ENCODE results near the gene NUDT3. TPM values are rescaled to one million over a fixed set of nuclear protein-coding genes. Genes with fewer than 3 reads are reported as not detected.
"Not testable (repeated sequence)": the region's sequence is repeated elsewhere in the genome, so short reads cannot be mapped to it uniquely, and the experiment has no call there.

The NUDT3 gene
- total RNA-seq, 2 donors from 2014 or later, result 11.9 to 16.2 TPM

- no peaks in the 10 kb centered on the region for H3K36me3 ChIP-seq
- H3K27ac ChIP-seq, result no peak overlapping the region
- H3K4me3 ChIP-seq, result no peak overlapping the region
- no peak for TF ChIP-seq CTCF (IDR thresholded peaks at IDR 0.05)
- intact Hi-C loops (cut with DNase I), result no loop called here
- H3K4me1 ChIP-seq, result no peaks in the 10 kb centered on the region
- DNase-seq, result no peak
- H3K9ac ChIP-seq (ENCODE audit: low read depth in 2 of 2, low read length in 2 of 2), result no peak overlapping the region
- H3K27me3 ChIP-seq, result no peaks in the 10 kb centered on the region
- H3K9me3 ChIP-seq, result no peaks in the 10 kb centered on the region
Measured at GRCh38 chr6:34328969-34329368, 63.5 kb downstream of the NUDT3 start.

GRCh38 chr6:34327313-34328205, 64.9 kb downstream of the NUDT3 start:
- H3K9ac ChIP-seq (ENCODE audit: low read depth in 2 of 2, low read length in 2 of 2); H3K27me3 ChIP-seq; intact Hi-C loops (cut with DNase I); H3K27ac ChIP-seq; H3K4me1 ChIP-seq; DNase-seq; H3K4me3 ChIP-seq; H3K9me3 ChIP-seq; H3K36me3 ChIP-seq: not testable (repeated sequence)

GRCh38 chr6:34325633-34326032, 66.8 kb downstream of the NUDT3 start:
- H3K27ac ChIP-seq, result no peak overlapping the region
- H3K27me3 ChIP-seq, result no peaks in the 10 kb centered on the region
- H3K4me1 ChIP-seq, result no peaks in the 10 kb centered on the region
- intact Hi-C loops (cut with DNase I), result no loop called here
- H3K4me3 ChIP-seq, result no peak overlapping the region
- no peak overlapping the region for H3K9ac ChIP-seq (ENCODE audit: low read depth in 2 of 2, low read length in 2 of 2)
- H3K36me3 ChIP-seq, result no peaks in the 10 kb centered on the region
- DNase-seq, result no peak
- H3K9me3 ChIP-seq, result no peaks in the 10 kb centered on the region
- TF ChIP-seq CTCF (IDR thresholded peaks at IDR 0.05), result no peak

GRCh38 chr6:34324738-34325444, 67.6 kb downstream of the NUDT3 start:
- H3K4me3 ChIP-seq, result no peak overlapping the region
- intact Hi-C loops (cut with DNase I), result no loop called here
- H3K4me1 ChIP-seq, result no peaks in the 10 kb centered on the region
- no peak for TF ChIP-seq CTCF (IDR thresholded peaks at IDR 0.05)
- no peak overlapping the region for H3K9ac ChIP-seq (ENCODE audit: low read depth in 2 of 2, low read length in 2 of 2)
- H3K27ac ChIP-seq, result no peak overlapping the region
- DNase-seq, result no peak
- H3K36me3 ChIP-seq, result no peaks in the 10 kb centered on the region
- H3K9me3 ChIP-seq, result no peaks in the 10 kb centered on the region
- H3K27me3 ChIP-seq, result no peaks in the 10 kb centered on the region

GRCh38 chr6:34324221-34324620, 68.2 kb downstream of the NUDT3 start:
- H3K36me3 ChIP-seq; DNase-seq; H3K4me3 ChIP-seq; intact Hi-C loops (cut with DNase I); H3K27ac ChIP-seq; H3K9ac ChIP-seq (ENCODE audit: low read depth in 2 of 2, low read length in 2 of 2); H3K9me3 ChIP-seq; H3K27me3 ChIP-seq; H3K4me1 ChIP-seq: not testable (repeated sequence)

- H3K27me3 ChIP-seq, result no peaks in the 10 kb centered on the region
- intact Hi-C loops (cut with DNase I), result no loop called here
- TF ChIP-seq CTCF (IDR thresholded peaks at IDR 0.05), result no peak
- no peaks in the 10 kb centered on the region for H3K4me1 ChIP-seq
- H3K9me3 ChIP-seq, result no peaks in the 10 kb centered on the region
- no peak for DNase-seq
- no peak overlapping the region for H3K9ac ChIP-seq (ENCODE audit: low read depth in 2 of 2, low read length in 2 of 2)
- H3K27ac ChIP-seq, result no peak overlapping the region
- no peak overlapping the region for H3K4me3 ChIP-seq
- no peaks in the 10 kb centered on the region for H3K36me3 ChIP-seq
Measured at GRCh38 chr6:34323300-34323699, 69.2 kb downstream of the NUDT3 start.

Measured in colonic mucosa (tissue), 4 donors.